Keratinocyte (primary cell): ENCODE data around the gene MAD1L1. TPM values are rescaled to one million over a fixed set of nuclear protein-coding genes. Genes with fewer than 3 reads are reported as not detected.

ENCODE experiments used
- DNase-seq: peaks from one replicate; pipeline ENCODE4 v3.0.0-alpha.2; 2011; ENCODE audit warnings: low read depth, missing footprints, low spot score
- FAIRE-seq: peaks from 2 replicates; lab custom pipeline; 2011; peaks lifted over from hg19 to GRCh38; lab: Jason Lieb, UNC
- H2AFZ ChIP-seq: 2 replicates; pipeline ENCODE4 v1.6.0; 2012; ENCODE audit warnings: low read length, control low read depth, inconsistent platforms; ENCODE audit not compliant: control insufficient read depth
- H3K27ac ChIP-seq: 2 replicates; pipeline ENCODE4 v1.5.1; 2011; ENCODE audit warnings: low read length; ENCODE audit not compliant: control insufficient read depth, insufficient read depth
- H3K27me3 ChIP-seq: 3 replicates; pipeline ENCODE4 v1.6.0; 2011; ENCODE audit warnings: low read length; ENCODE audit not compliant: control insufficient read depth, insufficient read depth; ENCODE audit errors: extremely low read depth
- H3K36me3 ChIP-seq, 2 experiments: 2 replicates in 1 of 2; 3 replicates in 1 of 2; pipeline ENCODE4 v1.5.1; 2011; ENCODE audit warnings: low read length in 2 of 2, mild to moderate bottlenecking in 1 of 2; ENCODE audit not compliant: control insufficient read depth in 2 of 2, insufficient read depth in 2 of 2; ENCODE audit errors: extremely low read depth in 1 of 2
- H3K4me1 ChIP-seq: 3 replicates; pipeline ENCODE4 v1.5.1; 2011; ENCODE audit warnings: low read length; ENCODE audit not compliant: control insufficient read depth, insufficient read depth; ENCODE audit errors: extremely low read depth
- H3K4me2 ChIP-seq: 3 replicates; pipeline ENCODE4 v1.6.0; 2011; ENCODE audit warnings: low read depth, low read length; ENCODE audit not compliant: control insufficient read depth, insufficient read depth; ENCODE audit errors: extremely low read depth
- H3K4me3 ChIP-seq, 3 experiments: fragments of 200-600 bp in 1 of 3; sonication (generic) in 1 of 3; 2 replicates in 2 of 3; 3 replicates in 1 of 3; pipeline ENCODE4 v1.5.1; 2011 to 2016; ENCODE audit warnings: low read length in 3 of 3, mild to moderate bottlenecking in 3 of 3, control low read depth in 2 of 3, inconsistent platforms in 1 of 3, low read depth in 1 of 3, mixed read lengths in 1 of 3, mixed run types in 1 of 3, moderate library complexity in 1 of 3; ENCODE audit not compliant: control insufficient read depth in 2 of 3, insufficient read depth in 2 of 3; ENCODE audit errors: extremely low read depth in 1 of 3
- H3K79me2 ChIP-seq: 2 replicates; pipeline ENCODE4 v1.6.0; 2012; ENCODE audit warnings: low read length; ENCODE audit not compliant: control insufficient read depth, insufficient read depth
- H3K9ac ChIP-seq: 3 replicates; pipeline ENCODE4 v1.6.0; 2011; ENCODE audit warnings: low read length; ENCODE audit not compliant: control insufficient read depth, insufficient read depth; ENCODE audit errors: extremely low read depth
- H3K9me1 ChIP-seq: 3 replicates; pipeline ENCODE4 v1.6.0; 2011; ENCODE audit warnings: low read length; ENCODE audit not compliant: control insufficient read depth, insufficient read depth; ENCODE audit errors: extremely low read depth
- H3K9me3 ChIP-seq: 2 replicates; pipeline ENCODE4 v1.5.1; 2012; ENCODE audit warnings: low read depth, low read length; ENCODE audit not compliant: control insufficient read depth
- H4K20me1 ChIP-seq: 3 replicates; pipeline ENCODE4 v1.6.0; 2011; ENCODE audit warnings: low read length; ENCODE audit not compliant: control insufficient read depth, insufficient read depth; ENCODE audit errors: extremely low read depth
- CTCF ChIP-seq, 3 experiments: IDR thresholded peaks in 1 of 3; conservative IDR thresholded peaks in 1 of 3; optimal IDR thresholded peaks in 1 of 3; 2 replicates in 2 of 3; 3 replicates in 1 of 3; pipeline versions ENCODE3 to v1.5.1; 2011; ENCODE audit warnings: low read length in 3 of 3, mild to moderate bottlenecking in 3 of 3, moderate library complexity in 2 of 3, control low read depth in 1 of 3, inconsistent platforms in 1 of 3; ENCODE audit not compliant: insufficient read depth in 2 of 3; ENCODE audit errors: extremely low read depth in 1 of 3
- EZH2 ChIP-seq: IDR thresholded peaks from one replicate; pipeline ENCODE4 v1.6.1; 2012; ENCODE audit warnings: inconsistent platforms, mild to moderate bottlenecking, low read length, moderate library complexity
- dilution Hi-C: fragments of 300-500 bp; cut with MboI; formaldehyde crosslinking; loops from one replicate; pipeline ENCODE4 v1.7.0; 2020; ENCODE audit warnings: low sequenced_read_pairs; ENCODE audit not compliant: extremely low pct_ligation_motif_present
- polyA plus RNA-seq, 5 experiments: library from polyadenylated mRNA; depleted of rRNA in 3 of 5; stranded (reverse) in 3 of 5; stranded (forward) in 1 of 5; unstranded in 1 of 5; fragments of >200 nt; gene quantifications; 1 replicate in 1 of 5; 2 replicates in 3 of 5; 3 replicates in 1 of 5; pipeline versions ENCODE4 v1.2.1 to v1.2.3, GENCODE V29; 2011 to 2012; ENCODE audit warnings: missing spikeins in 2 of 5, low read depth in 1 of 5, low replicate concordance in 1 of 5

The MAD1L1 gene
- polyA plus RNA-seq, 1 donor (not counting 4 experiments of a cell fraction or from before 2014, with no cell fraction given) = 18.0 TPM

- FAIRE-seq (no peak), DNase-seq (no peak)
- Histone ChIP-seq H3K36me3 (peaks cover 0 to 4% of the 10 kb centered on the region in 2 experiments), H3K4me2 (no peak overlapping the region), H3K4me3 (no peak overlapping the region), H2AFZ (no peak overlapping the region), H4K20me1 (no peaks in the 10 kb centered on the region), H3K4me1 (no peaks in the 10 kb centered on the region), H3K79me2 (no peaks in the 10 kb centered on the region), H3K9me1 (no peaks in the 10 kb centered on the region), H3K9ac (no peak overlapping the region), H3K27ac (no peak overlapping the region), H3K27me3 (no peaks in the 10 kb centered on the region), H3K9me3 (peaks cover 4% of the 10 kb centered on the region)
- TF ChIP-seq EZH2 (no peak), CTCF (optimal IDR thresholded peaks at IDR 0.05 in 1 of 3, IDR thresholded peaks at IDR 0.05 in 1 of 3, conservative IDR thresholded peaks at IDR 0.05 in 1 of 3; ENCODE audit: extremely low read depth in 1 of 3, insufficient read depth in 2 of 3, low read length in 3 of 3) (no peak)
- dilution Hi-C loops = no loop called here
Observed at GRCh38 chr7:1957471-1958225, 275.1 kb downstream of the MAD1L1 start.

- dilution Hi-C loops = no loop called here
- no peak for FAIRE-seq
Observed at GRCh38 chr7:1956611-1957470, 275.9 kb downstream of the MAD1L1 start.

More at GRCh38 chr7:1956611-1957470, 275.9 kb downstream of the MAD1L1 start:
- Histone ChIP-seq H3K79me2 (no peaks in the 10 kb centered on the region), H4K20me1 (no peaks in the 10 kb centered on the region), H3K27me3 (no peaks in the 10 kb centered on the region), H3K9ac (no peak overlapping the region), H3K4me3 (no peak overlapping the region), H3K36me3 (peaks cover 0 to 4% of the 10 kb centered on the region in 2 experiments), H3K9me3 (peaks cover 4% of the 10 kb centered on the region), H3K9me1 (no peaks in the 10 kb centered on the region), H3K27ac (no peak overlapping the region), H3K4me1 (no peaks in the 10 kb centered on the region), H3K4me2 (no peak overlapping the region), H2AFZ (no peak overlapping the region)
- TF ChIP-seq CTCF (optimal IDR thresholded peaks at IDR 0.05 in 1 of 3, IDR thresholded peaks at IDR 0.05 in 1 of 3, conservative IDR thresholded peaks at IDR 0.05 in 1 of 3; ENCODE audit: extremely low read depth in 1 of 3, insufficient read depth in 2 of 3, low read length in 3 of 3) = no peak
- TF ChIP-seq EZH2 = no peak
- DNase-seq = no peak
